ENCODE measurements around the gene PCDHGB6.
"Not testable (repeated sequence)": the region's sequence is repeated elsewhere in the genome, so short reads cannot be mapped to it uniquely, and the experiment has no call there.

The PCDHGB6 gene

DNA sequence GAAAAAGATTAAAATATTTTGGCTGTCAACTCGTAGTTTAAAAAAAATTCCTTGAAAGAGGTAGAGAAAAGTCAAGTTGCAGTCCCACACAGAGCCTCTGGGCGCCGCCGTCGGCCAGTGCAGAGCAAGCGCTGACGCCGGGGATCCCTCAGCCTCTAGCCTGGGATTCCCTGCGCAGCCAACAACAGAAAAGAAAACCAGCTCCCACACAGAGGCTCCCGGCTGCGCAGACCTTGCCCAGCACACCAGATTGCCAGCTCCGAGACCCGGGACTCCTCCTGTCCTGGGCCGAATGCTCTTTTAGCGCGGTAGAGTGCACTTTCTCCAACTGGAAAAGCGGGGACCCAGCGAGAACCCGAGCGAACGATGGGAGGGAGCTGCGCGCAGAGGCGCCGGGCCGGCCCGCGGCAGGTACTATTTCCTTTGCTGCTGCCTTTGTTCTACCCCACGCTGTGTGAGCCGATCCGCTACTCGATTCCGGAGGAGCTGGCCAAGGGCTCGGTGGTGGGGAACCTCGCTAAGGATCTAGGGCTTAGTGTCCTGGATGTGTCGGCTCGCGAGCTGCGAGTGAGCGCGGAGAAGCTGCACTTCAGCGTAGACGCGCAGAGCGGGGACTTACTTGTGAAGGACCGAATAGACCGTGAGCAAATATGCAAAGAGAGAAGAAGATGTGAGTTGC is 9.8 kb downstream of the PCDHGB6 start, which contains the start of gene PCDHGB7:
PCDHGB7 (plus strand) TSS at position 184 of the 679 bp plus-strand sequence; CDS start at position 367, 183 bp downstream.
- in situ Hi-C loops (cut with MboI; ENCODE audit: low sequenced_read_pairs) = loop anchor here (10.0 kb wide), 2 partner anchors 107 to 137 kb away; no protein-coding TSS in a partner anchor

DNA sequence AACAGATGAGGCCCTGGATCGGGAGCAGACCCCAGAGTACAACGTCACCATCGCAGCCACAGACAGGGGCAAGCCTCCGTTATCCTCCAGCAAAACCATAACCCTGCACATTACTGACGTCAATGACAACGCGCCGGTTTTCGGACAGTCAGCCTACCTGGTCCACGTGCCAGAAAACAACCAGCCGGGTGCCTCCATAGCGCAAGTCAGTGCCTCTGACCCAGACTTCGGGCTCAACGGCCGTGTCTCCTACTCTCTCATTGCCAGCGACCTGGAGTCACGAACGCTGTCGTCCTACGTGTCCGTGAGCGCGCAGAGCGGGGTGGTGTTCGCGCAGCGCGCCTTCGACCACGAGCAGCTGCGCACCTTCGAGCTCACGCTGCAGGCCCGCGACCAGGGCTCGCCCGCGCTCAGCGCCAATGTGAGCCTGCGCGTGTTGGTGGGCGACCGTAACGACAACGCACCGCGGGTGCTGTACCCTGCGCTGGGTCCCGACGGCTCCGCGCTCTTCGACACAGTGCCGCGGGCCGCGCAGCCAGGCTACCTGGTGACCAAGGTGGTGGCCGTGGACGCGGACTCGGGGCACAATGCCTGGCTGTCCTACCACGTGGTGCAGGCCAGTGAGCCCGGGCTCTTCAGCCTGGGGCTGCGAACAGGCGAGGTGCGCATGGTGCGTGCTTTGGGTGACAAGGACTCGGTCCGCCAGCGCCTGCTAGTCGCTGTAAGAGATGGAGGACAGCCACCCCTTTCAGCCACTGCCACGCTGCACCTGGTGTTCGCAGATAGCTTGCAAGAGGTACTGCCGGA is 11.5 kb downstream of the PCDHGB6 start:
- in situ Hi-C loops (cut with MboI; ENCODE audit: low sequenced_read_pairs) = loop anchor here (10.0 kb wide), 2 partner anchors 106 to 136 kb away; no protein-coding TSS in a partner anchor

DNA sequence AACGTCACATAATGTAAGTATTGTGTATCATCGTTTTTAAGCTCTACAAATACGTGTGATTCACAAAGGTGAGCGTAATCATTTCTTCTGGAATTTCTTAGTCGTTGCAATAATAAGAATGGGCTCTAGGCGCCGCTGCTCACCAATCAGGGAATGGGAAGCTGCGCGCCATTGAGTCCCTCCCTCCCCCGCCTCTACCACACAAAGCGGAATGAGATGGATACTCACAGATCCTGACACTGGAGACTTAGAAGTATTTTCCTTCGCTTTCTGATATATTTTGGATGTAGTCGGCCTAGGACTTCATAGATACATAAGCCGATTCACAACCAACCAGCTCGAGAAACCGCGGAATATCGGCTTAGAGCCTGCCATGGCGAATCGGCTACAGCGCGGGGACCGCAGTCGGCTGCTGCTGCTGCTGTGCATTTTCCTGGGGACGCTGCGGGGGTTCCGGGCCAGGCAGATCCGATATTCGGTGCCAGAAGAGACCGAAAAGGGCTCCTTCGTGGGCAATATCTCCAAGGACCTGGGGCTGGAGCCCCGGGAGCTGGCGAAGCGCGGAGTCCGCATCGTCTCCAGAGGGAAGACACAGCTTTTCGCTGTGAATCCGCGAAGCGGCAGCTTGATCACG is 13.2 kb downstream of the PCDHGB6 start, which contains the start of gene PCDHGA11:
PCDHGA11 (plus strand) TSS at position 197 of the 634 bp plus-strand sequence; CDS start at position 374, 177 bp downstream.
- in situ Hi-C loops (cut with MboI; ENCODE audit: low sequenced_read_pairs) = no loop called here

DNA sequence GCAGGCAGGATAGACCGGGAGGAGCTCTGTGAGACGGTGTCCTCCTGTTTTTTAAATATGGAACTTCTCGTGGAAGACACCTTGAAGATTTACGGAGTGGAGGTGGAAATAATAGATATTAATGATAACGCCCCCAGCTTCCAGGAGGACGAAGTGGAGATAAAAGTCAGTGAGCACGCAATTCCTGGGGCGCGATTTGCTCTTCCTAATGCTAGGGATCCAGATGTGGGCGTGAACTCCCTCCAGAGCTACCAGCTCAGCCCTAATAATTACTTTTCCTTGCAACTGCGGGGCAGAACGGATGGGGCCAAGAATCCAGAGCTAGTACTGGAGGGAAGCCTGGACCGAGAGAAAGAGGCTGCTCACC is 13.7 kb downstream of the PCDHGB6 start:
- in situ Hi-C loops (cut with MboI; ENCODE audit: low sequenced_read_pairs) = no loop called here

DNA sequence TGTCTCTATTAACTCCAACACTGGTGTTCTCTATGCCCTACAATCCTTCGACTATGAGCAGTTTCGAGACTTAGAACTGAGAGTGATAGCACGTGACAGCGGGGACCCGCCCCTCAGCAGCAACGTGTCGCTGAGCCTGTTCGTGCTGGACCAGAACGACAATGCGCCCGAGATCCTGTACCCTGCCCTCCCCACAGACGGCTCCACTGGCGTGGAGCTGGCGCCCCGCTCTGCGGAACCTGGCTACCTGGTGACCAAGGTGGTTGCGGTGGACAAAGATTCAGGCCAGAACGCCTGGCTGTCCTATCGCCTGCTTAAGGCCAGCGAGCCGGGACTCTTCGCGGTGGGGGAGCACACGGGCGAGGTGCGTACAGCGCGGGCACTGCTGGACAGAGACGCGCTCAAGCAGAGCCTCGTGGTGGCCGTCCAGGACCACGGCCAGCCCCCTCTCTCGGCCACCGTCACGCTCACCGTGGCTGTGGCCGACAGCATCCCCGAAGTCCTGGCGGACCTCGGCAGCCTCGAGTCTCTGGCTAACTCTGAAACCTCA is 15.0 kb downstream of the PCDHGB6 start:
- in situ Hi-C loops (cut with MboI; ENCODE audit: low sequenced_read_pairs) = no loop called here

DNA sequence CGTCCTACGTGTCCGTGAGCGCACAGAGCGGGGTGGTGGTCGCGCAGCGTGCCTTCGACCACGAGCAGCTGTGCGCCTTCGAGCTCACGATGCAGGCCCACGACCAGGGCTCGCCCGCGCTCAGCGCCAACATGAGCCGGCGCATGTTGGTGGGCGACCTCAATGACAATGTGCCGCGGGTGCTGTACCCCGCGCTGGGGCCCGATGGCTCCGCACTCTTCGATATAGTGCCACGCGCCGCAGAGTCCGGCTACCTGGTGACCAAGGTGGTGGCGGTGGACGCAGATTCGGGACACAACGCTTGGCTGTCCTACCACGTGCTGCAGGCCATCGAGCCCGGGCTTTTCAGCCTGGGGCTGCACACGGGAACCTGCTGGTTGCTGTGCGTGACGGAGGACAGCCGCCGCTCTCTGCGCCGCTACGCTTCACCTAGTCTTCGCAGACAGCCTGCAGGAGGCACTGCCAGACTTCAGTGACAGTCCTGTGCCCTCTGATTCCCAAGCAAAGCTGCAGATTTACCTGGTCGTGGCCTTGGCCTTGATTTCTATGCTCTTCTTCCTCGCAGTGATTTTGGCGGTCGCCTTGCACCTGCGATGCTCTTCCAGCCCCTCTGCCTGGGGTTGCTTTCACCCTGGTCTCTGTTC is 20.1 kb downstream of the PCDHGB6 start:
- in situ Hi-C loops (cut with MboI; ENCODE audit: low sequenced_read_pairs) = no loop called here

GRCh38 chr5:141430332-141431113 is 22.7 kb downstream of the PCDHGB6 start, which contains the start of gene PCDHGA12:
PCDHGA12 (plus strand) TSS chr5:141430507; CDS start chr5:141430760, 253 bp downstream.
- in situ Hi-C loops (cut with MboI; ENCODE audit: low sequenced_read_pairs) = no loop called here

- in situ Hi-C loops (cut with MboI; ENCODE audit: low sequenced_read_pairs) = no loop called here
Observed at GRCh38 chr5:141431286-141431685, 23.5 kb downstream of the PCDHGB6 start.

- in situ Hi-C loops (cut with MboI; ENCODE audit: low sequenced_read_pairs) = not testable (repeated sequence)
Observed at GRCh38 chr5:141432308-141432707, 24.5 kb downstream of the PCDHGB6 start.

- in situ Hi-C loops (cut with MboI; ENCODE audit: low sequenced_read_pairs) = not testable (repeated sequence)
Observed at GRCh38 chr5:141432726-141433125, 24.9 kb downstream of the PCDHGB6 start.

- in situ Hi-C loops (cut with MboI; ENCODE audit: low sequenced_read_pairs) = no loop called here
Observed at GRCh38 chr5:141434006-141434405, 26.2 kb downstream of the PCDHGB6 start.

- in situ Hi-C loops (cut with MboI; ENCODE audit: low sequenced_read_pairs) = no loop called here
Observed at GRCh38 chr5:141437221-141437620, 29.4 kb downstream of the PCDHGB6 start.

- in situ Hi-C loops (cut with MboI; ENCODE audit: low sequenced_read_pairs) = no loop called here
Observed at GRCh38 chr5:141439411-141440141, 31.8 kb downstream of the PCDHGB6 start.

- in situ Hi-C loops (cut with MboI; ENCODE audit: low sequenced_read_pairs) = no loop called here
Observed at GRCh38 chr5:141440341-141440740, 32.5 kb downstream of the PCDHGB6 start.

- in situ Hi-C loops (cut with MboI; ENCODE audit: low sequenced_read_pairs) = no loop called here
Observed at GRCh38 chr5:141441571-141442170, 33.9 kb downstream of the PCDHGB6 start.
